ENCODE data around the gene PPIF.

The PPIF gene

DNA sequence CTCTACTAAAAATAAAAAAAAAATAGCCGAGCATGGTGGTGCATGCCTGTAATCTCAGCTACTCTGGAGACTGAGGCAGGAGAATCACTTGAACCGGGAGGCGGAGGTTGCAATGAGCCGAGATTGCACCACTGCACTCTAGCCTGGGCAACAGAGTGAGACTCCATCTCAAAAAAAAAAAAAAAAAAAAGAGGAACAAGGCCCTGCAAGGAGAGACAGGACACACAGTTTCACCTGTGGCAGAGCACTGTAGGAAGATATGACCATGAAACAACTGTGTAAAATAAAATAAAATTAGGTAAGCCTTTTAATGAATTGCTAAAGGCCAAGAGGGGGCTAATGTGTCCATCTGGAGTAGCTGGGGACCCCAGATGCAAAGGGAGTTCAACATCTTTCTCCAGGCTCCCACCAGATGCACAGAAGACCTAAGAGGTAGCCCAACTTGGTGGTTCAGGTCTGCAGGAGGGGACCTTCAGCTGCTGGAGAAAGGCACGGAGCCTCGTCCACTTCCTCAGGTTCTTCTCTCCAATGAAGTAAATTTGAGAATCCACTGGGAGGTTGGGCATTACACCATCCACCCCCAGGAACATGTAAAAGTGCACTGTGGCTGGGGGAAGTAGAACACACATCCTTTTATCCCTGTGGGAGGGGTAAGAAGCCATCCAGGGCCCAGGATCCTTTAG lies 12.7 kb downstream of the PPIF start (continued):
- TF ChIP-seq CSDC2 (CRISPR knock-in tag; IDR thresholded peaks at IDR 0.05), result no peak
- no peak for TF ChIP-seq BACH2 (CRISPR knock-in tag; IDR thresholded peaks at IDR 0.05; ENCODE audit: borderline replicate concordance)
- no peak for TF ChIP-seq GLIS3 (CRISPR knock-in tag; IDR thresholded peaks at IDR 0.05)
- TF ChIP-seq ZNF70 (CRISPR knock-in tag; IDR thresholded peaks at IDR 0.05), result no peak

DNA sequence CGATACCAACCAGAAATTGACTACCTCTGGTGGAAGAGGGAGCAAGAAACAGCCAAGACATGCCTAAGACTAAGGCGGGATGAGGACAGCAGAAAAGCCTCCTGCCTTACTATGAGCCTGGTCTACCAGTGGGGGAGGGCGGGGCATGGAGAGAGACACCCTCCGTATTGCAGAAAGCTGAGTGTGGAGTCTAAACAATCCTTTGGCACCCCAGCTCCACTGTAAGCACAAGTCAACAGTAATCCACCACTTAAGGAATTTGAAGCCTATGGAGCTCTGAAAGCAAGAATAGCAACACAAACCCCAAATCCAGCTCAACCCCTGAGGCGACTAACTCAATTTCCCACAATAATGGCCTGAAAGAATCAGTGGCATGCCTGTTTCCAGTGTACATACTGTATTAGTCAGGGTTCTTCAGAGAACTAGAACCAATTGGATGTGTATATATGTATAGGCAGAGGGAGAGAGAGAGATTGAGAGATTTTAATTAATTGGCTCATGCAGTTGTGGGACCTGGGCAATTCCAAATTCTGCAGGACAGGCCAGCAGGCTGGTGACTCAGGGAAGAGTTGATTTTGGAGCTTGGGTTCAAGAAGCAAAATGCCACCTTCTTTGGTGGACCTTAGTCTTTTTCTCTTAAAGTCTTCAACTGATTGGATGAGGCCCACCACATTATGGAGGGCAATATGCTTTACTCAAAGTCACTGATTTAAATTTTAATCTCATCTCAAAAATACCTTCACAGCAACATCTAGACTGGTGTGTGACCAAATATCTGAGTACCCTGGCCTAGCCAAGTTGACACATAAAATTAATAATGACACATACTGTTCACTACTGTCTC lies 13.5 kb downstream of the PPIF start:
- TF ChIP-seq, protein P1, sequence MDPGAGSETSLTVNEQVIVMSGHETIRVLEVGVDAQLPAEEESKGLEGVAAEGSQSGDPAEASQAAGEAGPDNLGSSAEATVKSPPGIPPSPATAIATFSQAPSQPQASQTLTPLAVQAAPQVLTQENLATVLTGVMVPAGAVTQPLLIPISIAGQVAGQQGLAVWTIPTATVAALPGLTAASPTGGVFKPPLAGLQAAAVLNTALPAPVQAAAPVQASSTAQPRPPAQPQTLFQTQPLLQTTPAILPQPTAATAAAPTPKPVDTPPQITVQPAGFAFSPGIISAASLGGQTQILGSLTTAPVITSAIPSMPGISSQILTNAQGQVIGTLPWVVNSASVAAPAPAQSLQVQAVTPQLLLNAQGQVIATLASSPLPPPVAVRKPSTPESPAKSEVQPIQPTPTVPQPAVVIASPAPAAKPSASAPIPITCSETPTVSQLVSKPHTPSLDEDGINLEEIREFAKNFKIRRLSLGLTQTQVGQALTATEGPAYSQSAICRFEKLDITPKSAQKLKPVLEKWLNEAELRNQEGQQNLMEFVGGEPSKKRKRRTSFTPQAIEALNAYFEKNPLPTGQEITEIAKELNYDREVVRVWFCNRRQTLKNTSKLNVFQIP (CRISPR knock-in tag; IDR thresholded peaks at IDR 0.05; ENCODE audit: borderline replicate concordance, low read depth), result no peak
- TF ChIP-seq ZC3H10 (CRISPR knock-in tag; IDR thresholded peaks at IDR 0.05) (no peak), ISL1 (CRISPR knock-in tag; IDR thresholded peaks at IDR 0.05) (no peak), PPARA (CRISPR knock-in tag; IDR thresholded peaks at IDR 0.05; ENCODE audit: borderline replicate concordance) (no peak), ZNF8 (CRISPR knock-in tag; IDR thresholded peaks at IDR 0.05) (no peak)
- TF ChIP-seq, protein P2, sequence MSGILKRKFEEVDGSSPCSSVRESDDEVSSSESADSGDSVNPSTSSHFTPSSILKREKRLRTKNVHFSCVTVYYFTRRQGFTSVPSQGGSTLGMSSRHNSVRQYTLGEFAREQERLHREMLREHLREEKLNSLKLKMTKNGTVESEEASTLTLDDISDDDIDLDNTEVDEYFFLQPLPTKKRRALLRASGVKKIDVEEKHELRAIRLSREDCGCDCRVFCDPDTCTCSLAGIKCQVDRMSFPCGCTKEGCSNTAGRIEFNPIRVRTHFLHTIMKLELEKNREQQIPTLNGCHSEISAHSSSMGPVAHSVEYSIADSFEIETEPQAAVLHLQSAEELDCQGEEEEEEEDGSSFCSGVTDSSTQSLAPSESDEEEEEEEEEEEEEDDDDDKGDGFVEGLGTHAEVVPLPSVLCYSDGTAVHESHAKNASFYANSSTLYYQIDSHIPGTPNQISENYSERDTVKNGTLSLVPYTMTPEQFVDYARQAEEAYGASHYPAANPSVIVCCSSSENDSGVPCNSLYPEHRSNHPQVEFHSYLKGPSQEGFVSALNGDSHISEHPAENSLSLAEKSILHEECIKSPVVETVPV (CRISPR knock-in tag; IDR thresholded peaks at IDR 0.05), result no peak
- no peak for ATAC-seq

DNA sequence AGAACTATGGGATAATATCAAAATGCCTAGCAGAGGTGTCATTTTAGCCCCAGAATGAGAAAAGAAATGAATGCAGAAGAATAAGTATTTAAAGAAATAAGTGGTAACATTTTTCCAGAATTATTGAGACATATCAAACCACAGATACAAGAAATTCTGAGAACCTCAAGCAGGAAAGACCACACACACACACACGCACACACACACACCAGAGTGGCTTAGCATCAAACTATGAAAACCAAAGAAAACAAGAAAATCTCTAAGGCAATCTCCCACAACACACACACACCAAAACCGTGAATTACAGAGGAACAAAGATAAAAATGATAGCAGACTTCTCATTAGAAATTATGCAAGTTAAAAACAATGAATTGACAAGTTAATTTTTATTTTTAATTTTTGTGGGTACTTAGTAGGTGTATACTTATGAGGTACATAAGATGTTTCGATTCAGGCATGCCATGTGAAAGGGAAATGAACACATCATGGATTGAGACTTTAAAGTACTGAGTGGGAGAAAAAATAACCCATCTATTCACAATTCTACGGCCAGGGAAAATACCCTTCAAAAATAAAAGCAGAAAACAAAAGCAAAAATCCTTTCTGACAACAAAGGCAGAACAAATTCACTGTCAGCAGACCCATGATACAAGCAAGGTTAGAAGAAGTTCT lies 14.6 kb downstream of the PPIF start:
- ATAC-seq, result no peak
- no peak for TF ChIP-seq TCF4 (CRISPR knock-in tag; IDR thresholded peaks at IDR 0.05; ENCODE audit: borderline replicate concordance)
- TF ChIP-seq CSDC2 (CRISPR knock-in tag; IDR thresholded peaks at IDR 0.05), result no peak
- TF ChIP-seq SNAI2 (CRISPR knock-in tag; IDR thresholded peaks at IDR 0.05), result no peak
- TF ChIP-seq ZFP30 (CRISPR knock-in tag; IDR thresholded peaks at IDR 0.05), result no peak
- no peak for TF ChIP-seq TOX (CRISPR knock-in tag; IDR thresholded peaks at IDR 0.05; ENCODE audit: borderline replicate concordance)
- no peak for TF ChIP-seq ZNF70 (CRISPR knock-in tag; IDR thresholded peaks at IDR 0.05)
- TF ChIP-seq, protein P1 (CRISPR knock-in tag; IDR thresholded peaks at IDR 0.05; ENCODE audit: borderline replicate concordance, low read depth), result no peak
- no peak for TF ChIP-seq ESRRG (CRISPR knock-in tag; IDR thresholded peaks at IDR 0.05)
- TF ChIP-seq OSR1 (CRISPR knock-in tag; IDR thresholded peaks at IDR 0.05), result no peak
- TF ChIP-seq, protein P2 (CRISPR knock-in tag; IDR thresholded peaks at IDR 0.05), result no peak

DNA sequence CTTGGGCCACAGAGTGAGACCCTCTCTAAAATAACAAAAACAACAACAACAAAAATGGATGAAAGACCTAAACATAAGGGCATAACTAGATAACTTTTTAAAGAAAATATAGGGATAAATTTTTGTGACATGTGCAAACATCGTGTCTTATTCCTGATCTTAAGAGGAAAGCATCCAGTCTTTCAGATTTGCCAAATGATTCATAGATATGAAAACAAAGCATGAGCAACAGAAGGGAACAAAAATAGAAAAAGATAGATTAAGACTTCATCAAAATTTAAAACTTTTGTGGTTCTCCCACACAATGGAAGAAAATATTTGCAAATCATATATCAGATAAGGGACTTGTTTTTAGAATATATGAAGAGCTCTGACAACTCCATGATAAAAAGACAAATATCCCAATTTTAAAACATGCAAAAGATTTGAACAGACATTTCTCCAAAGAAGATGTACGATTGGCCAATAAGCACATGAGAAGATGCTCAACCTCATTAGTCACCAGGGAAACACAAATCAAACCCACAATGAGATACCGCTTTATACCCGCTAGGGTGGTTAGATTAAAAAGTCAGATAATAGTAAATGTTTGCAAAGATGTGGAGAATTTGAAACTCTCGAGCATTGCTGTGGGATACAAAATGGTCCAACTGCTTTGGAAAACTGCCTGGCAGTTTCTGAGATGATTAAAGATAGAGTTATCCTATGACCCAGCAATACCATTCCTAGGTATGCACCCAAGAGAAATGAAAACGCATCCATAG lies 20.3 kb downstream of the PPIF start:
- peak; percentile 48; the same call in 2 of the 3 replicates for ATAC-seq
- TF ChIP-seq TCF4 (CRISPR knock-in tag; IDR thresholded peaks at IDR 0.05; ENCODE audit: borderline replicate concordance), result no peak
- TF ChIP-seq, protein P3, sequence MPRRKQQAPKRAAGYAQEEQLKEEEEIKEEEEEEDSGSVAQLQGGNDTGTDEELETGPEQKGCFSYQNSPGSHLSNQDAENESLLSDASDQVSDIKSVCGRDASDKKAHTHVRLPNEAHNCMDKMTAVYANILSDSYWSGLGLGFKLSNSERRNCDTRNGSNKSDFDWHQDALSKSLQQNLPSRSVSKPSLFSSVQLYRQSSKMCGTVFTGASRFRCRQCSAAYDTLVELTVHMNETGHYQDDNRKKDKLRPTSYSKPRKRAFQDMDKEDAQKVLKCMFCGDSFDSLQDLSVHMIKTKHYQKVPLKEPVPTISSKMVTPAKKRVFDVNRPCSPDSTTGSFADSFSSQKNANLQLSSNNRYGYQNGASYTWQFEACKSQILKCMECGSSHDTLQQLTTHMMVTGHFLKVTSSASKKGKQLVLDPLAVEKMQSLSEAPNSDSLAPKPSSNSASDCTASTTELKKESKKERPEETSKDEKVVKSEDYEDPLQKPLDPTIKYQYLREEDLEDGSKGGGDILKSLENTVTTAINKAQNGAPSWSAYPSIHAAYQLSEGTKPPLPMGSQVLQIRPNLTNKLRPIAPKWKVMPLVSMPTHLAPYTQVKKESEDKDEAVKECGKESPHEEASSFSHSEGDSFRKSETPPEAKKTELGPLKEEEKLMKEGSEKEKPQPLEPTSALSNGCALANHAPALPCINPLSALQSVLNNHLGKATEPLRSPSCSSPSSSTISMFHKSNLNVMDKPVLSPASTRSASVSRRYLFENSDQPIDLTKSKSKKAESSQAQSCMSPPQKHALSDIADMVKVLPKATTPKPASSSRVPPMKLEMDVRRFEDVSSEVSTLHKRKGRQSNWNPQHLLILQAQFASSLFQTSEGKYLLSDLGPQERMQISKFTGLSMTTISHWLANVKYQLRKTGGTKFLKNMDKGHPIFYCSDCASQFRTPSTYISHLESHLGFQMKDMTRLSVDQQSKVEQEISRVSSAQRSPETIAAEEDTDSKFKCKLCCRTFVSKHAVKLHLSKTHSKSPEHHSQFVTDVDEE (CRISPR knock-in tag; IDR thresholded peaks at IDR 0.05), result no peak
- TF ChIP-seq ZNF70 (CRISPR knock-in tag; IDR thresholded peaks at IDR 0.05), result no peak
- no peak for TF ChIP-seq ZC3H10 (CRISPR knock-in tag; IDR thresholded peaks at IDR 0.05)
- TF ChIP-seq ZNF565 (CRISPR knock-in tag; conservative IDR thresholded peaks at IDR 0.05; ENCODE audit: low read depth), result no peak
- no peak for TF ChIP-seq PPARA (CRISPR knock-in tag; IDR thresholded peaks at IDR 0.05; ENCODE audit: borderline replicate concordance)
- no peak for TF ChIP-seq ARNTL (CRISPR knock-in tag; IDR thresholded peaks at IDR 0.05; ENCODE audit: borderline replicate concordance, low read depth)
- TF ChIP-seq BACH2 (CRISPR knock-in tag; IDR thresholded peaks at IDR 0.05; ENCODE audit: borderline replicate concordance), result no peak
- no peak for TF ChIP-seq GLIS3 (CRISPR knock-in tag; IDR thresholded peaks at IDR 0.05)
- no peak for TF ChIP-seq OSR1 (CRISPR knock-in tag; IDR thresholded peaks at IDR 0.05)
